HEK293 (cell line): ENCODE data around the gene RB1.

Experiments
- CTCF ChIA-PET: fragments of 350-600 bp; formaldehyde crosslinking; extraction: SDS; loops from one replicate; lab custom pipeline; 2021; ENCODE audit warnings: antibody characterized with exemption; lab: Yijun Ruan, JAX
- POLR2A ChIA-PET: fragments of 300-600 bp; formaldehyde crosslinking; extraction: SDS; loops from one replicate; lab custom pipeline; 2020; ENCODE audit warnings: antibody characterized with exemption, inconsistent platforms; lab: Yijun Ruan, JAX
- H3K27ac ChIP-seq: fragments of 200-500 bp; sonication (Bioruptor generic); 2 replicates; pipeline ENCODE4 v1.5.1; 2014; ENCODE audit warnings: low read depth, low read length, control low read depth, inconsistent platforms; ENCODE audit errors: extremely low read depth
- H3K36me3 ChIP-seq, 2 experiments: fragments of 200-500 bp in 1 of 2; sonication (Bioruptor generic) in 1 of 2; 1 replicate in 1 of 2; 2 replicates in 1 of 2; pipeline ENCODE4 v1.5.1; 2014 to 2017; ENCODE audit warnings: inconsistent platforms in 2 of 2, low read length in 2 of 2; ENCODE audit not compliant: control insufficient read depth in 2 of 2, insufficient read depth in 1 of 2
- H3K4me1 ChIP-seq: fragments of 200-500 bp; sonication (Bioruptor generic); 2 replicates; pipeline ENCODE4 v1.5.1; 2014; ENCODE audit warnings: mild to moderate bottlenecking, low read length, inconsistent platforms; ENCODE audit not compliant: control insufficient read depth, insufficient read depth
- H3K4me3 ChIP-seq: 2 replicates; pipeline ENCODE4 v1.5.1; 2011; ENCODE audit warnings: low read depth, mild to moderate bottlenecking, control low read depth, low read length, moderate library complexity
- H3K9me3 ChIP-seq: fragments of 200-500 bp; sonication (Bioruptor generic); 2 replicates; pipeline ENCODE4 v1.5.1; 2014; ENCODE audit warnings: low read depth, low read length, inconsistent platforms; ENCODE audit not compliant: control insufficient read depth, insufficient read depth
- FEZF1 ChIP-seq: fragments of 450-650 bp; formaldehyde crosslinking; IDR thresholded peaks from 2 replicates; pipeline ENCODE4 v1.5.1; 2016; ENCODE audit warnings: missing biosample characterization, missing genetic modification characterization
- GLIS1 ChIP-seq: fragments of 450-650 bp; formaldehyde crosslinking; IDR thresholded peaks from 2 replicates; pipeline ENCODE4 v1.5.1; 2016; ENCODE audit warnings: missing biosample characterization, missing genetic modification characterization
- GLIS2 ChIP-seq: fragments of 450-650 bp; formaldehyde crosslinking; IDR thresholded peaks from 2 replicates; pipeline ENCODE4 v1.5.1; 2016; ENCODE audit warnings: missing biosample characterization, missing genetic modification characterization
- IKZF3 ChIP-seq: fragments of 450-650 bp; IDR thresholded peaks from 2 replicates; pipeline ENCODE4 v1.5.0; 2018; ENCODE audit warnings: missing biosample characterization, mild to moderate bottlenecking, missing genetic modification characterization, moderate library complexity
- KLF1 ChIP-seq: fragments of 450-650 bp; formaldehyde crosslinking; IDR thresholded peaks from 2 replicates; pipeline ENCODE4 v1.5.1; 2016; ENCODE audit warnings: missing biosample characterization, missing genetic modification characterization
- KLF8 ChIP-seq: fragments of 450-650 bp; formaldehyde crosslinking; IDR thresholded peaks from 2 replicates; pipeline ENCODE4 v1.5.1; 2016; ENCODE audit warnings: missing biosample characterization, missing genetic modification characterization
- SALL2 ChIP-seq: fragments of 450-650 bp; formaldehyde crosslinking; IDR thresholded peaks from 2 replicates; pipeline ENCODE4 v1.5.0; 2017; ENCODE audit warnings: missing biosample characterization, mild to moderate bottlenecking, missing genetic modification characterization, borderline replicate concordance
- SCRT2 ChIP-seq: fragments of 450-650 bp; formaldehyde crosslinking; IDR thresholded peaks from 2 replicates; pipeline ENCODE4 v1.5.1; 2016; ENCODE audit warnings: missing biosample characterization, missing genetic modification characterization
- WT1 ChIP-seq: fragments of 450-650 bp; formaldehyde crosslinking; IDR thresholded peaks from 2 replicates; pipeline ENCODE4 v1.5.1; 2016; ENCODE audit warnings: missing biosample characterization, missing genetic modification characterization
- ZBTB1 ChIP-seq: fragments of 450-650 bp; formaldehyde crosslinking; IDR thresholded peaks from 2 replicates; pipeline ENCODE4 v1.5.1; 2016; ENCODE audit warnings: missing biosample characterization, missing genetic modification characterization
- ZBTB7A ChIP-seq: fragments of 450-650 bp; formaldehyde crosslinking; IDR thresholded peaks from 2 replicates; pipeline ENCODE4 v1.5.1; 2016; ENCODE audit warnings: low read depth, missing biosample characterization, missing genetic modification characterization
- ZFP3 ChIP-seq: fragments of 450-650 bp; formaldehyde crosslinking; IDR thresholded peaks from 2 replicates; pipeline ENCODE4 v1.5.1; 2016; ENCODE audit warnings: low read depth, missing biosample characterization, missing genetic modification characterization
- ZNF112 ChIP-seq: fragments of 450-650 bp; formaldehyde crosslinking; IDR thresholded peaks from 2 replicates; pipeline ENCODE4 v1.5.0; 2017; ENCODE audit warnings: missing biosample characterization, missing genetic modification characterization
- ZNF132 ChIP-seq: fragments of 450-650 bp; formaldehyde crosslinking; IDR thresholded peaks from 2 replicates; pipeline ENCODE4 v1.5.1; 2017; ENCODE audit warnings: missing biosample characterization, missing genetic modification characterization, borderline replicate concordance
- ZNF221 ChIP-seq: fragments of 450-650 bp; formaldehyde crosslinking; IDR thresholded peaks from 2 replicates; pipeline ENCODE4 v1.5.1; 2017; ENCODE audit warnings: missing biosample characterization, missing genetic modification characterization, borderline replicate concordance
- ZNF302 ChIP-seq: fragments of 450-650 bp; formaldehyde crosslinking; IDR thresholded peaks from 2 replicates; pipeline ENCODE4 v1.5.1; 2016; ENCODE audit warnings: missing biosample characterization, missing genetic modification characterization, low read depth
- ZNF335 ChIP-seq: fragments of 450-650 bp; formaldehyde crosslinking; conservative IDR thresholded peaks from 2 replicates; pipeline ENCODE4 v1.5.1; 2016; ENCODE audit warnings: missing biosample characterization, missing genetic modification characterization
- ZNF362 ChIP-seq: fragments of 450-650 bp; formaldehyde crosslinking; IDR thresholded peaks from 2 replicates; pipeline ENCODE4 v1.5.1; 2016; ENCODE audit warnings: missing biosample characterization, missing genetic modification characterization
- ZNF416 ChIP-seq: fragments of 450-650 bp; formaldehyde crosslinking; IDR thresholded peaks from 2 replicates; pipeline ENCODE4 v1.5.1; 2016; ENCODE audit warnings: missing biosample characterization, missing genetic modification characterization
- ZNF514 ChIP-seq: fragments of 450-650 bp; formaldehyde crosslinking; IDR thresholded peaks from 2 replicates; pipeline ENCODE4 v1.5.1; 2016; ENCODE audit warnings: missing biosample characterization, missing genetic modification characterization
- ZNF529 ChIP-seq: fragments of 450-650 bp; formaldehyde crosslinking; IDR thresholded peaks from 2 replicates; pipeline ENCODE4 v1.5.1; 2017; ENCODE audit warnings: missing genetic modification characterization, missing biosample characterization; ENCODE audit not compliant: insufficient replicate concordance
- ZNF585B ChIP-seq: fragments of 450-650 bp; formaldehyde crosslinking; IDR thresholded peaks from 2 replicates; pipeline ENCODE4 v1.5.1; 2016; ENCODE audit warnings: missing biosample characterization, missing genetic modification characterization
- ZNF626 ChIP-seq: fragments of 450-650 bp; sonication (Bioruptor Pico); formaldehyde crosslinking; IDR thresholded peaks from 2 replicates; pipeline ENCODE4 v1.5.1; 2018; ENCODE audit warnings: missing biosample characterization, missing genetic modification characterization, inconsistent platforms
- ZNF747 ChIP-seq: fragments of 450-650 bp; formaldehyde crosslinking; IDR thresholded peaks from 2 replicates; pipeline ENCODE4 v1.5.1; 2016; ENCODE audit warnings: missing biosample characterization, missing genetic modification characterization
- ZNF777 ChIP-seq: fragments of 450-650 bp; formaldehyde crosslinking; IDR thresholded peaks from 2 replicates; pipeline ENCODE4 v1.5.1; 2017; ENCODE audit warnings: missing biosample characterization, missing genetic modification characterization, borderline replicate concordance
- ZNF792 ChIP-seq: fragments of 450-650 bp; formaldehyde crosslinking; IDR thresholded peaks from 2 replicates; pipeline ENCODE4 v1.5.1; 2016; ENCODE audit warnings: missing biosample characterization, missing genetic modification characterization
- ZNF843 ChIP-seq: fragments of 450-650 bp; formaldehyde crosslinking; IDR thresholded peaks from 2 replicates; pipeline ENCODE4 v1.5.1; 2016; ENCODE audit warnings: missing biosample characterization, missing genetic modification characterization
- ZSCAN18 ChIP-seq: fragments of 450-650 bp; formaldehyde crosslinking; IDR thresholded peaks from 2 replicates; pipeline ENCODE4 v1.5.1; 2016; ENCODE audit warnings: missing biosample characterization, missing genetic modification characterization
- TF ChIP-seq, protein P1 (sequence below): fragments of 450-650 bp; formaldehyde crosslinking; optimal IDR thresholded peaks from 2 replicates; pipeline ENCODE3; 2016; ENCODE audit warnings: missing biosample characterization, mild to moderate bottlenecking, missing genetic modification characterization

The RB1 gene

GRCh38 chr13:48302871-48303358 lies 636 bp upstream of the RB1 start (continued):
- peak; percentile 67; the same call in 1 of the 2 replicates for TF ChIP-seq ZNF362
- peak; percentile 74; the same call in 1 of the 2 replicates for TF ChIP-seq ZFP3 (tag by site-specific recombination)
- peak; percentile 76 for TF ChIP-seq ZNF335
- peak; percentile 18; the same call in 1 of the 2 replicates for TF ChIP-seq FEZF1 (tag by site-specific recombination)
- no peak for TF ChIP-seq ZNF626 (tag by site-specific recombination)

DNA sequence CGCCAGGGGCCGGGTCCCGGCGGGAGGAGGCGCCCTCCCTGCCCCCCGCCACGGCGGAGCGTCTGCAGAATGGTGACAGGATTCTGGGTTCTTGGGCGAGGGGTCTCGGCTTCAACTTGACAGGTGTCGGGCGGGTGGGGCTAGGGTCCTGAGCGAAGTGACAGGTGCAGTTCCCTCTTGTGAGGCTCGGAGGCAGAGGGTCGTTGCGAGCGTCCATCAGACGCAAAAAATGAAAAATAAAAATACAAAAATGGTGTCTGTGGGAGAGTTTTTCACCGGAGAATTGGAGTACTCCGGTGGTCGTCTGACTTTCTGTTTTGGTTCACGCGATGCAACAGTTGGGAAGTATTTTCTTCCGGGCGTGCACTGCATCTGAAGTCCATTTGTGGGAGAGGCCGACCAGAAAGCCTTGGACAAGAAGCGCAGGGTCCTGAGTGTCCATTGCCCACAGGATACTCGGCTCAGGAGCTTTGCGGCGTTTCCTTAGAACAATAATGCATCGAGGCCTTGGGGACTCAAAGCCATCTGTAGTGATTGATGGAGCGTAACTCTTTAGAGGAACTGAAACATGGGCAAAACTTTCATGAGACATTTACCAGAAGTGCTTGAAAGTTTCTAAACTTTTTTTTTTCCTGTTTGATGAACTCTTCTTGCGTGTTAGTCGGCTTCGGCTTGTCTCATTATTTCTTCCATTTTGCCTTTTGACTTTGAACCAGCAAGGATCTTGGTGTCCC lies 759 bp downstream of the RB1 start:
- POLR2A ChIA-PET: interaction anchor here (1.0 to 1.6 kb wide), 3 partner anchors 69 to 84 kb away, joined by 3 to 4 read pairs (median 3); partner anchors contain the start of gene ITM2B

DNA sequence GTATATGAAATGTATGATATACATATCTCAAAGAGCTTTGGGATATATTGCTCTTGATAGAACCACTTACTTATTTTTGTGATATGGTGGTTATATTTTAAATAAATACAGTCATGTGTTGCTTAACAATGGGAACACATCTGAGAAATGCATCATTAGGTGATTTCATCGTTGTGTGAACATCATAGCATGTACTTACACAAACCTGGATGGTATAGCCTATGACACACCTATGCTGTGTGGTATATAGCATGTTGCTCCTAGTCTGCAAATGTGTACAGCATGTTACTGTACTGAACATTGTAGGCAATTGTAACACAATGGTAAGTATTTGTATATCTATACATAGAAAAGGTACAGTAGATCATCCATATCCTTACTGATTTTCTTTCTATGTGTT lies 7.7 kb downstream of the RB1 start:
- no peak for TF ChIP-seq ZNF747
- TF ChIP-seq, protein P1, sequence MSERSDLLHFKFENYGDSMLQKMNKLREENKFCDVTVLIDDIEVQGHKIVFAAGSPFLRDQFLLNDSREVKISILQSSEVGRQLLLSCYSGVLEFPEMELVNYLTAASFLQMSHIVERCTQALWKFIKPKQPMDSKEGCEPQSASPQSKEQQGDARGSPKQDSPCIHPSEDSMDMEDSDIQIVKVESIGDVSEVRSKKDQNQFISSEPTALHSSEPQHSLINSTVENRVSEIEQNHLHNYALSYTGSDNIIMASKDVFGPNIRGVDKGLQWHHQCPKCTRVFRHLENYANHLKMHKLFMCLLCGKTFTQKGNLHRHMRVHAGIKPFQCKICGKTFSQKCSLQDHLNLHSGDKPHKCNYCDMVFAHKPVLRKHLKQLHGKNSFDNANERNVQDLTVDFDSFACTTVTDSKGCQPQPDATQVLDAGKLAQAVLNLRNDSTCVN (tag by site-specific recombination): no peak
- TF ChIP-seq ZNF132: no peak
- no peak for TF ChIP-seq ZNF514 (tag by site-specific recombination)
- no peak for TF ChIP-seq KLF1 (tag by site-specific recombination)
- Histone ChIP-seq H3K36me3 (no peaks in the 10 kb centered on the region; a peak in 1 of 3 replicates), H3K27ac (no peak overlapping the region), H3K4me3 (no peak overlapping the region), H3K9me3 (no peaks in the 10 kb centered on the region), H3K4me1 (peaks cover 3% of the 10 kb centered on the region)
- ChIA-PET POLR2A (no interaction called here), CTCF (no interaction called here)

More for the DNA sequence above, 759 bp downstream of the RB1 start:
- peak overlapping the region; percentile 99 for H3K27ac ChIP-seq
- no peaks in the 10 kb centered on the region; a peak in 1 of 3 replicates for H3K36me3 ChIP-seq
- H3K4me3 ChIP-seq: peak overlapping the region; percentile 79
- CTCF ChIA-PET: interaction anchor here (0.8 kb wide), 1 partner anchor 267 kb away, joined by 3 read pairs; the partner anchor contains the start of gene NUDT15
- TF ChIP-seq SCRT2 (peak; percentile 87), KLF8 (no peak), ZNF792 (no peak), ZNF302 (tag by site-specific recombination) (no peak), ZBTB1 (tag by site-specific recombination) (no peak), WT1 (tag by site-specific recombination) (no peak), ZNF335 (peak; percentile 58), ZBTB7A (tag by site-specific recombination) (no peak), ZNF221 (tag by site-specific recombination) (no peak), GLIS1 (tag by site-specific recombination) (peak; percentile 14; the same call in 1 of the 2 replicates), SALL2 (tag by site-specific recombination) (no peak), GLIS2 (tag by site-specific recombination) (peak; percentile 61), ZNF529 (tag by site-specific recombination) (no peak), ZNF585B (tag by site-specific recombination) (no peak), ZNF416 (tag by site-specific recombination) (no peak), ZNF777 (tag by site-specific recombination) (no peak), FEZF1 (tag by site-specific recombination) (no peak), ZNF112 (tag by site-specific recombination) (no peak), ZNF362 (no peak), IKZF3 (no peak), ZNF626 (tag by site-specific recombination) (no peak), ZSCAN18 (no peak), ZNF843 (tag by site-specific recombination) (no peak)
- TF ChIP-seq, all 188 proteins: peak for 4
- H3K9me3 ChIP-seq: no peaks in the 10 kb centered on the region
- peaks cover 3% of the 10 kb centered on the region for H3K4me1 ChIP-seq
